GM19463 (cell line): ENCODE measurements around the gene BCL2L13.

Experiments used
- ATAC-seq: cut with Tn5 transposase; IDR thresholded peaks from one replicate; pipeline ENCODE4 v1.9.1; 2021; ENCODE audit warnings: mild to moderate bottlenecking, moderate library complexity; ENCODE audit not compliant: unreplicated experiment

The BCL2L13 gene

DNA sequence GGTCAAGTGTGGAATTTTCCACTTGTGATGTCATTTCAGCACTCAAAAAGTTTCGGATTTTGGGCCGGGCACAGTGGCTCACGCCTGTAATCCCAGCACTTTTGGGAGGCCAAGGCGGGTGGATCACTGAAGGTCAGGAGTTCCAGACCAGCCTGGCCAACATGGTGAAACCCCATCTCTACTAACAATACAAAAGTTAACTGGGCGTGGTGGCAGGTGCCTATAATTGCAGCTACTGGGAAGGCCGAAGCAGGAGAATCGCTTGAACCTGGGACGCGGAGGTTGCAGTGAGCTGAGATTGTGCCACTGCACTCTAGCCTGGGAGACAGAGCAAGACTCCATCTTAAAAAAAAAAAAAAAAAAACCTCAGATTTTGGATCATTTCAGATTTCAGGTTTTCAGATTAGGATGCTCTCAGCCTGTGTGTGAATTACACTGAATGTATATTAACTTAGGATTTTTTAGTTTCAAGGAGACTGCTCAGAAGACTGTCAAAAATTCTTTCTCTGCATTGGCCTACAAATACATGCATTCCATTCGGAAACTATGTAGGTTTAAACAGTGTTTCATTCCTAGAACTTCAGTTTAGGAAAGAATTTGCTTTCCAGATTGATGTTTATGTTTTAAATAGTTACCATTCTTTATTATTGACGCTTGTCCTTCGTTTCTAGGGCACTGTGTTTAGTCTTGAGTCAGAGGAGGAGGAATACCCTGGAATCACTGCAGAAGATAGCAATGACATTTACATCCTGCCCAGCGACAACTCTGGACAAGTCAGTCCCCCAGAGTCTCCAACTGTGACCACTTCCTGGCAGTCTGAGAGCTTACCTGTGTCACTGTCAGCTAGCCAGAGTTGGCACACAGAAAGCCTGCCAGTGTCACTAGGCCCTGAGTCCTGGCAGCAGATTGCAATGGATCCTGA lies 87.7 kb downstream of the BCL2L13 start:
- ATAC-seq, result no peak

DNA sequence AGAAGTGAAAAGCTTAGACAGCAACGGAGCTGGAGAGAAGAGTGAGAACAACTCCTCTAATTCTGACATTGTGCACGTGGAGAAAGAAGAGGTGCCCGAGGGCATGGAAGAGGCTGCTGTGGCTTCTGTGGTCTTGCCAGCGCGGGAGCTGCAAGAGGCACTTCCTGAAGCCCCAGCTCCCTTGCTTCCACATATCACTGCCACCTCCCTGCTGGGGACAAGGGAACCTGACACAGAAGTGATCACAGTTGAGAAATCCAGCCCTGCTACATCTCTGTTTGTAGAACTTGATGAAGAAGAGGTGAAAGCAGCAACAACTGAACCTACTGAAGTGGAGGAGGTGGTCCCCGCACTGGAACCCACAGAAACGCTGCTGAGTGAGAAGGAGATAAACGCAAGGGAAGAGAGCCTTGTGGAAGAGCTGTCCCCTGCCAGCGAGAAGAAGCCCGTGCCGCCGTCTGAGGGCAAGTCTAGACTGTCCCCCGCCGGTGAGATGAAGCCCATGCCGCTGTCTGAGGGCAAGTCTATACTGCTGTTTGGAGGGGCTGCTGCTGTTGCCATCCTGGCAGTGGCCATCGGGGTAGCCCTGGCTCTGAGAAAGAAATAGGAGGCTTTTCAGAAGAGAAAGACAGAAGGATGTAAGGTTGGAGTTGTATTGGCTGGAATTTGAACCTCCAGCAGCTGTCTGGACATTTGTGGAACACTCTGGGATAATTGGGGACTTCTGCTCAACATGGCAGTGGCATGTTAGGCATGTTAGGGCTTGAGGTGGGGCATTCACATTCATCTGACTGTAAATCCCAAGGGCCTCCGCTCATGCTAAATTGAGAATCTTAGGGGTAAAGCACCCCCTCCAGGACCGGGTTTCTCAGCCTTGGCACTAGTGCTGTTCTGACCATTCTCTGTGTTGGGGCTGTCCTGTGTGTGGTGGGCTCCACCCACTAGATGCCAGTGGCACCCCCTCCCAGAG lies 88.7 kb downstream of the BCL2L13 start:
- ATAC-seq, result no peak

DNA sequence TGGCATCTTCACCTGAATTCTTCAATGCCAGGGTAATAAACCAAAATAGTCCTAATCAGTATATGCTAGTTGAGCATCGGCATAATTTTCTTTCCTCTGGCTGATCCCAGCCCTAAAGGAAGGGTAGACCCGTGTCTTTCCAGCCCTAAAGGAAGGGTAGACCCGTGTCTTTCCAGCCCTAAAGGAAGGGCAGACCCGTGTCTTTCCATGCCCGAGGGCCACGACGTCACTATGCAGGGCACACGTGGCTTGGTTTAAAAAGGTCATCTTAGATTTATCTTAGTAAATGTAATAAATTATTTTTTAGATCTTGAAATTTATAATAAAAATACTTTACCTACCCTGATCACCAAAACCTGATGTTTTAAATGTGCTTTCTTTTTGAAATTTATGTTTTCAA lies 90.2 kb downstream of the BCL2L13 start:
- no peak for ATAC-seq

DNA sequence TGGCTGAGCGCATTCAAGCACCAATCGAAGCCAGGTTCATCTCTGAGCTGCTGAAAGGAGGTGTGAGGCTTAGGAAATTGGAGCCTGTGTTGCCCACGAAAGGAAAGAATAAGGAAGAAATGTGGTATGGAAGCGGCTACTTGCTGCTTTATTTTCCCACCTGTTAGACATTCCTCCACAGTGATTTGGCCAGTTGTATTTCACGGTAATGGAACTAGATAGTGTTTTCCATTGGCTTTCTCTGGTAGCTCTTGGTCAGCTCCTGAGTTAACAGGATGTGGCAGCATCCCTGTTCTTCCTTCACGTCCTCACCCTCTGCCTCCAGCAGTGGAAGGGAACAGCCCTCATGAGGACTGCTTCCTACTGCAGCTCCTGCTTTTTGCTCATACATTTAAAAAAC lies 91.0 kb downstream of the BCL2L13 start:
- no peak for ATAC-seq

DNA sequence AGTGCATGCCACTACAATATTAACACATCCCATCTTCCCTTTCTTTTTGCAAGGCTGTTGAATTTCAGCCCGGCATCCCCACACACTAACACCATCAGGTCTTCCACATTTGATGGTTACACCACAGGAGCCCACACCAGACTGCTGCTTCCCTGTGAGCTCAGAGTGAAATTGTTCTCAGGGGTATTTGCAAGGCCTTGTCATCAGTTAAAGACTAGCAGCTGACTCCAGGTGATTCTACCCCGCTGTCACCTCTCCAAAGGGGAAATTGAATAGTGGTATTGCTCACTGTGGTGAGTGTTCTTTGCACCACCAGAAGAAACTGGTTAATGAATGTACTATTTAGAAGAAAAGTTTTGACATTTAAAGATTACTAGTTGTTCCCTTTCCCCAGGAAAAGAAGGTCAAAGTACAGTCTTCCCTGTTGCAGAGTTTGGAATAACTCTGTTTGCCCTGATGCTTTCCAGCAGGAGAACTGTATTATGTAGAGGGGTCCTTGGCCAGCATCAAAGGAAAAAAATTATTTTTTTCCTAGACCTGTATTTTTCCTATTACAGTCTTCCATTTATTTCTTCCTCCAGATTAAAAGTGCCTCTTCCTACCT lies 93.8 kb downstream of the BCL2L13 start:
- no peak for ATAC-seq

DNA sequence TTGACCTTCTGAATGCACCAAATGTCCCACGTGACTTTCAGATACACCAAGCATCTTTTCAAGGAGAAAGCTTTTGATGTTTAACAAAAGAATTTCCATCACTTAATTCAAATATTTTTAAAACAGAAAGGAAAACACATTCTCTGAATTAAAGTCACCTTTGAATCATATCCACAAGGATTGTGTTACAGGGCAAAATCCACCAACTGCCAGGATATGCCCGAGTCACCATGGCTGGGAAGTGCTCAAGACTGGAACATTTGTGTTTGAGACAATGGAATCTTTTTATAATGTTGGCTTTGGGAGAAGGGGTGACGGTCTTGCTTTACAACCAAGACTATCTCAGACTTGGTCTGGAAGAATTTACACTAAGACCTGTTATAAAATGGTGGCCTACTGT lies 94.9 kb downstream of the BCL2L13 start:
- ATAC-seq, result no peak

DNA sequence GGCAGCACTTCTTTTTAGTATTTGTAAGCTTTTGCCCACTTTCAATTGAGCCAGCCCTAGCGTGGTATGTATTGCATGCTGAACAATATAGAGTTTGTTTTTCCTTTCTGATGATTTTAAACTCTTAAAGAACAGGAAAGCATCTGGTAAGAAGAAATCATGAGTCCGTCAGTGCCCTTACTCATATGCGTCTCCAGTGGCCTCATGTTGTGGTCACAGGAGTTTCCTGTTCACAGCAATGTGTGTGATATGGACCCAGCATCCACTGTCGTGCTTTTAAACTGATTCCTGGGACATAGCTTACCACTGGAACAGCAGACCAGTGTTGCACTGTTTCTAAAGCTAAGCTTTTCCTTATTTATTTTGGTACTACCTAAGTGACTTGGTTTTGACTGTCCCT lies 95.6 kb downstream of the BCL2L13 start:
- ATAC-seq, result no peak

DNA sequence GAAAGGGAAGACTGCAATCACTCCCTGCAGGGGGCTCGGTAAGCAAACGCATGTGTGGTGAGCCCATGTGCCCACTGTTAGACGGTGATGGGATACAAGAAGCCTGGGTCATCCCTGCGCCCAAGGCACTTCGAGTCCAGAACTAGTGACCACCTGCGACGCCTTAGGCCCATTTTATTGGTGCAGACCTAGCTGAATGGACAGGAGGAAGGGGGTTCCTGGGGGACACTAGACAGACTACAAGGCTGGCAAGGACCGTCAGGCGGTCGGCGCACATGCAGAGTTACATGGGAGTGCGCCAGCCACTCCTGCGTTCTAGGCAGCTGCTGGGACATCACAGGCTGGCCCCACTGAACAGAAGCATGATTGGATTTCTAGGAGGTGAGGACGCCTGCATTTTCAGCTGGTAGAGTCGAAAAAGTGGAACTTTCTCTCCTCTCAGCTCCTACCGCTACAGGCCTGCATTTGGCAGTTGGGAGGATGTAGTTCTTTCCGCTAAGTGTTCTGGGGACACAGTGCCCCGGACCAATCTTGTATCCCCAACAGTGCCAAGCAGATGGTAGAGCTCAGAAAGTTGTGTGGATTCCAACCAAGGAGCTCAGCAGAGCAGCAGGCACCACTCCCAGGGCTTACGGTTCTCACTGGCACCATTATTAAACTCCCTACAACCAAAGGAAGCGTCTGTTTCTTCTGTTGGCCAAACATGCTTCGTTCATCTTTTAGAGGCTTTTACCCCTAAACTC lies 100.0 kb downstream of the BCL2L13 start:
- ATAC-seq, result no peak

DNA sequence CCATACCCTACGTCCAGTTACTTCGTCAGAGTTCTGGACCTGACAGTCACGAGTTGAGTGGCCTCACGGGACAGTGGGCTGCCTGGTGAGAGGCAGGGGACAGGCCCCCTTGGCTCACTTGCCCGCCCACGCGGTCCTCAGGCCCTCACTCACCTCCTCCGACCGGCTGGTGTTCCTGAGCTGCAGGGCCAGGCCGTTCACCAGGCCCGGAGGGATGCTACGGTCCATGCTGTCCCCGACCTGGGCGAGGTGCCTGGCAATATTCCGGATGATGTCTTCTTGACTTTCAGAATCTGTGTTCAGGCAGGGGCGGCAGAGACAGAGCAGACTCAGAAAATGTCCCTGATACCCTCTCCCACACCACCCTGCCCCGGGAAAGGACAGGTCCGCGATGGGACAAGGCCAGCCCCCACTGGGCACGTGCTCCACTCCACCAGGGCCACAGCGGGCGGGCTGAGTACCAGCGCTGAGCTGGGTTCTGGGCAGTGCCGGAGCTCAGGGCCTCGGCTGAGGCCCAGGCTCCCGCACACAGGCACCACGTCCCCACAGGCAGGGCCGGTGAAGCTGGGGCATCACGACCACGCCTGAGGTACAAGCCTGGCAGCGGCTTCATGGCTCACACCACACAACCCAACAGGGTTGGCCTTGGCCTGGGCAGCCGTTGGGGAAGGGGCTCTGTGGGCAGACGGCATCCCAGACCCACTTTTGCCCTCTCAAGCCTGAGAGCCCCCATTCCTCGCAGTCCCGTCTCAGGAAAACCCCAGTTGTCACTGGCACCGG lies 100.8 kb downstream of the BCL2L13 start:
- no peak for ATAC-seq

DNA sequence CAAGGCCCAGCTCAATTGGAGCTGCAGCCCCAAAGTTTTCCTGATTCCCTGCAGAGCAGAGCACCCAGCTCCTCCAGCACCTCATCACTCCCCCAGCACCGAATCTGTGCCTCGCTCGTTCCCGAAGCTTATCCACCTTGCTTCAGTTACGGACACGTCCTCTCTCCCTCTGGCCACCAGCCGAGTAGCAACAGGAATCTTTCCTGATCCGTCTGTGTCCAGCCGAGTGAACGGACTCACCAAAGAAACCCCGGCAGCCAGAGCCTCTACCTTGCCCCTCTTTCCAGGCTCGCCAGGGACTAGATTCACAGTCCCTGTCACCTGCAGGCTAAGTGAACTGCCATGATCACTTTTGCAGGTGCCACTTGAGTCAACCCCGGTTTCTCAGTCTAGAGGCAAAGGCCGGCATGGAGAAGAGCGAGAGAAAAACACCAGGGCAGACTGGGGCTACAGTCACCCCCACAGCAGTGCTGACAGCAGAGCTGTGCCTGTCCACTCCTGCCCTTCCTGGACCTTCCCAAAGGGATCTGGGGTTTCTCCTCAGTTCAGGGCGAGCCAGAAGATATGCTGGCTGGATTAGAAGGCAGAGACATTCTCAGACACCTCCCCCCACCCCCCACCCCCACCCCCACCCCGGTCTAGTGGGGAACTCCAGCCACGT lies 103.4 kb downstream of the BCL2L13 start:
- no peak for ATAC-seq

DNA sequence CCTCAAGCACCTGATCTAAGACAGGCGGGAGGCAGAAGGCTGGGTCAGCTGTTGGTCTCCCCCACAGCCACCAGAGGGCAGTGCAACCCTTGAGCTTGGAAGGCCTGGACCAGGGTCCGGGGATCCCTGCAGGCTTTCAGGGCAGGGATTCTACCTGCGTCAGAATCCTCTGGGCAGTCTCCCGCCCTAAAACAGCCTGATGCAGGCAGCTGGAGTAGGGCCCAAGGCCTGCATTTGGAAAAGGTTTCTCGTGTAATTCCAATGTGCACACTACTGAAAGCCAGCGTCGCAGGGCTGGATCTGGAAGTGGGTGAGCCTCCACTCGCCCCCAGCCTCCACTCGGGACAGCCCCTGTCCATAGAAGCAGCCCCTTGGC lies 104.0 kb downstream of the BCL2L13 start:
- no peak for ATAC-seq

DNA sequence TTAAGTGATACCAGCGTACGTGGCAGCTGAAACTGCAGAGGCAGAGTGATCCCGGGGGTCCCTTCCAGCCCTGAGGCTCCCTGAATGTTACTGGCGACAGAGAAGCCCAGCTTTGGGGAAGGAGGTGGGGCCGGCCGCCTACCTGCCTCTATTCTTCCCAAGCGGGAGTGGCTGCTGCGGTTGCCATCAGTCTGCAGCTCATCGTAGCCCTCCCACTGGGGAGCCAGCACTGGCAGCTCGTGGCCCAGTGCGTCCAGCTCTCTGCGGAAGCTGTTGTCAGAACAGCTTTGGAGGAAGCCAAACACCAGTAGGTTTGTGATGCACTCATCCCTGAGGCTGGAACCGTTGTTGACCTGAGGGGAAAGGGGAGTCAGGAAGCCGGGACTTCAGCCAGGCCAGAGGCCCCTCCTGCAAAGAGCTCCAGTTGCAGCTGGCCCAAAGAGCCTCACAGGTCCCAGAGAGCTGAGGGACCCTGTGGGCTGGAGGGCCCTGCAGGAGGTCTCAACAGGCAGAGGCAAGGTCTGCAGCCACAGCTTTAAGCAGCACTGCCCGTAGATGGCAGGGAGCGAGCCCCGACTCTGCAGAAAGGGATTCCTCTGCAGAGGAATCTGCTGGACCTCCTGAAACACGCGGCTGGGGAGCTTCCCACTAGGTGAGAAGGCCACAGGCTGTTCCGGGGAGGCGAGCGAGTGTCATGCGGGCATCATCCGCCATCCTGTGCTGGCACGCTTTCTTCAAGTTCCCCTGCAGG lies 105.3 kb downstream of the BCL2L13 start:
- no peak for ATAC-seq

DNA sequence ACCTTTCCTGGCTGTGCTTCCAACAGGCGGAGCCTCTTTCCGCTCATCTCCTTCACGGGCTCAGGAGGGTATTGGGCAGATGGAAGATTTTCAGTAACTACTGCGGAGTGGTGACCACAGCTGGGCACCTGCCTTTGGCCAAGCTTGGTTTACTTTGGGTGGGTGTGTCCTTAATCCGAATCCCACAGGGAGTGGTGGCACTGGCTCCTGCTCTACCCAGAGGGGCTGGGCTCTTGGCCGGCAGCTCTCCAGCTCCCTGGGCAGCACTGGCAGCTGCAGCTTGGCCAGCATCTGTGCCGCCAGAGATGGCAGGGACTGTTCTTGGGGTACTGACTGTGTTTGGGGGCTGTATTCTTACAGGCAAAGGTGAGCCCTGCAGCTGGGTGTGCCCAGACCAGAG lies 105.9 kb downstream of the BCL2L13 start:
- ATAC-seq, result no peak

DNA sequence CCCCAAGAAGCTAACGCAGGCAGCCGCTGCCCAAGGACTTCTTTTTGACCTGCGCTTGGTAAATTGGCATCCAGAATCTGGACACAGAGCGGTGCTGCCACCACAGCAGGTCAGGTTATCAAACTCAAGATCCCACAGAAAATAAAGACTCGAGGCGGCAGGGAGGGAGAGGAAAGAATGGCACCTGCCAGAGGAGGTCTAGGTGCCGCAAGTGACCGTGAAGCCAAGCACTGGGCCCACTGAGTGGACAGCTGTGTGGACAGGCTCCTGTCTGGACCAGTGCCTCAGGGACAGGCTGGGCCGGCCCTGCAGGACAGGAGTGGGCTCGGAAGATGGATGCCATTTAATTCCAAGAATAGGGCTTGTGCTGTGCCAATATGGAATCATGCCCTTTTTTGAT lies 108.4 kb downstream of the BCL2L13 start:
- ATAC-seq, result no peak

DNA sequence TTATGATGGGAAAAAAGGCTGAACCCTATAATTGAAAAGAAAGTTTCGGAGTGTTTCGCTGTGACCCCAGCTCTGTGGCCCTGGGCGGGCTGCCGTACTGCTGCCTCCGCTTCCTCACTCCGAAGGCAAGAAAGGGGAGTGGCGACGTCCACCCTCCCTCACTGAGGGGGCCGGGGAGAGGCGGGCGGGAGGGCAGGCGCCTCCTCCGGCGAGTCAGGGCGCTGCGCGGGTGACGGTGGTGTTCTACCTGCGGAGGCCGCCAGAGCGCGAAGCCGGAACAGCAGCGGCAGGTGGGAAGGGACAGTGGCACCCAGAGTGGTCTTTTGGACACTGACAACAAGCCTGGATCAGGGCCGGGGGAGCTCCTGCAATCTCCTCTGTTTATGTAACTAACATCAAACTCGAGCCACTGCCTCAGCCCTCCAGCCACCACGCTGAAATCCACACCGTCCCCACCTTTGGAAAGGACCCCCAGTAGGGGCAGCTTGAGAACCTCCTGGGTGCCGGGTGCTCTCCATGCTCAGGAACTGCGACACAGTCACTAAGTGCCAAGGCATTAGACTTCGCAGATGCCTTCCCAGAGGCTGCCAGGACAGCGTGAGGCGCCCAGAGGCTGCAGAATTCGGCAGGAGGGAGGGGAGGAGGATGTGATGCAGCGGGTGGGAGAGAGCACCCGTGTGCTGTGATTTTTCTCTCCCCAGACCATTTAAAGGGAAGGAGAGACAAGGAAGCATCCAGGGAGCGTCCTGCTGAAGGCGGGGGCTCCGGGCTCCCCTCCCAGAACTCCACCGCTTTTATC lies 110.2 kb downstream of the BCL2L13 start:
- no peak for ATAC-seq

DNA sequence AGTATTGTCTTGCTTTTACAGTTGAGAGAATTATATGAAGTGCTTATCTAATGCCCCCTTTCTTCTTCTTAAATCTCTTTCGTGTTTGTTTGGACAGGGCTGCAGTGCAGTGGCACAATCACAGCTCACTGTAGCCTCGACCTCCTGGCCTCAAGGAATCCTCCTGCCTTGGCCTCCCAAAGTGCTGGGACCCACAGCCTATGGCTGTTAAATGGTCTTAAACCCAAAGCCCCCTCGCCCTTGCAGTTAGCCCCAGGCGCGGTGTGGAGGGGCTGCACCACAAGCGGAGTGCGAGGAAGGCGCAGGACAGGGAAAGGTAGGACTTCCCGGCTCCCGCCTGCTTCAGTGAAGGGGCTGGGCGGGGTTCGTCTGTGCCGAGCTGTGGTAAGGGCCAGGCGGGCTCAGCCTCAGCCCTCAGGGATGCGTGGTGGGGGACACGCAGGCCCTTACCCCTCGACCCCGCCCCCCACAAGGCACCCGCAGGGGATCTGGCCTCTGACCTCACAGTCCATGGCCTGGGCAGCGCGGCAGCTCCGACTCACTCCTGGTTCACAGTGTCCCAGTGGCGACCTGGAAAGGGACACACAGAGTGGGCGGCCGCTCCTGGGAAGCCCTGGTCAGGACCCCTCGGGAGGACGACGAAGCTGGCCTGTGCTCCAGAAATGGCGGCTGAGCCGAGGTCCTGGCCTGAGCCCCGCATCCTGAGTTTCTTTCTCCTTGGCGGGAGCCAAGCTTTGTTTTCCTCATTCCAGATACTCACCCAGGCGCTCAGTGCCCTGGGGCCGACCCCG lies 111.2 kb downstream of the BCL2L13 start:
- no peak for ATAC-seq

DNA sequence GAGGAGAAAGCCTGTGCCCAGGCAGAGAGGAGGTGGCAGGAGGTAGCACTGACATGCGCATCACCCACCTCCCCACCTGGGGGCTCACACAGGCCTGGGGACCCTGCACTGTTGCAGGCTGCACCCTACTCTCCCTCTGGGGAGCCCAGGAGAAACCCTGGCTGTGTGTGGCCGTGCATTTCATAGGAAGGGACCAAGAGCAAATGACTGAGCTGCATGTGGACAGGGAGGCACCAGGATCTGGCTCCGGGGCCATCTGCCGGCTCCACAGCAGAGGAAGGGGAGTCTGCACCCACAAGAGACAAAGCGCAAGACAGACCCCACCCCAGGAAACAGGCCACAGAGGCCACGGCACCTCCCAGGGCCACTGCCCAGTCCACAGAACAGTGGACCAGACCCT lies 113.0 kb downstream of the BCL2L13 start:
- ATAC-seq, result no peak
